Upper lobe of left lung (tissue), 6 donors: ENCODE data around the gene ADCY2. TPM values are rescaled to one million over a fixed set of nuclear protein-coding genes. Genes with fewer than 3 reads are reported as not detected.

Experiments
- ATAC-seq, 2 donors: fragments of 200-7000 bp; cut with Tn5 transposase; one replicate each; pipeline ENCODE4 v1.9.1; 2022; ENCODE audit warnings: mild to moderate bottlenecking in 2 of 2, moderate library complexity in 2 of 2; ENCODE audit not compliant: low FRiP score in 2 of 2
- DNase-seq, 2 donors: peaks; one replicate each; pipeline ENCODE4 v3.0.0-alpha.2; 2019 to 2020
- H3K27ac ChIP-seq, 4 donors: fragments of 200-600 bp; sonication (generic); one replicate each; pipeline ENCODE4 v1.5.1; 2016 to 2019
- H3K27me3 ChIP-seq, 4 donors: fragments of 200-600 bp; sonication (generic); one replicate each; pipeline ENCODE4 v1.5.1; 2017 to 2019
- H3K36me3 ChIP-seq, 4 donors: fragments of 200-600 bp; sonication (generic); one replicate each; pipeline ENCODE4 v1.5.1; 2016 to 2019
- H3K4me1 ChIP-seq, 4 donors: fragments of 200-600 bp; sonication (generic); one replicate each; pipeline ENCODE4 v1.5.1; 2018 to 2019
- H3K4me3 ChIP-seq, 4 donors: fragments of 200-600 bp; sonication (generic); one replicate each; pipeline ENCODE4 v1.5.1; 2017 to 2019; ENCODE audit warnings: mild to moderate bottlenecking in 2 of 4, moderate library complexity in 1 of 4
- H3K9me3 ChIP-seq, 4 donors: fragments of 200-600 bp; sonication (generic); one replicate each; pipeline ENCODE4 v1.5.1; 2018 to 2019
- EP300 ChIP-seq, 4 donors: sonication (generic); formaldehyde crosslinking; IDR thresholded peaks; one replicate each; pipeline ENCODE4 v1.5.1; 2017; ENCODE audit warnings: antibody characterized with exemption in 4 of 4, control low read depth in 2 of 4
- POLR2A ChIP-seq, 4 donors: fragments of 450-650 bp; IDR thresholded peaks; one replicate each; pipeline ENCODE4 v1.5.1; 2016 to 2017; ENCODE audit warnings: antibody characterized with exemption in 4 of 4, mild to moderate bottlenecking in 2 of 4
- POLR2AphosphoS5 ChIP-seq, 2 donors: sonication (generic); formaldehyde crosslinking; IDR thresholded peaks; one replicate each; pipeline ENCODE4 v1.5.1; 2017; ENCODE audit warnings: antibody characterized with exemption in 2 of 2
- WGBS, 2 donors: methylation state at CpG; one replicate each; pipeline ENCODE4 v1.1.5; 2017 to 2018; 5-methylcytosine and 5-hydroxymethylcytosine counted together
- total RNA-seq, 6 donors: library from RNA; depleted of rRNA in 4 of 6; stranded (reverse); fragments of >200 nt in 4 of 6; gene quantifications; one replicate each; pipeline versions ENCODE4 v1.1.0 to v1.2.1, GENCODE V29; 2016 to 2021
- TF ChIP-seq, protein P1 (sequence below), 6 experiments: fragments of 450-650 bp in 4 of 6; fragments of 200-600 bp in 2 of 6; sonication (generic) in 2 of 6; IDR thresholded peaks; one replicate each; pipeline ENCODE4 v1.5.1; 2016 to 2019; ENCODE audit warnings: antibody characterized with exemption in 6 of 6
- donor health status: DM: no; HTN: no; CAD: no; lungs with moderate emphysema.
- donor health status: DM: no; HTN: yes; CAD: no; lungs with severe emphysema.

ADCY2 gene
- total RNA-seq, 6 donors from 2014 or later: 0.20 to 2.4 (median 0.46) TPM; not detected in 1

GRCh38 chr5:7772141-7772540 lies 376.2 kb downstream of the ADCY2 start:
- Histone ChIP-seq H3K4me3 (no peak overlapping the region), H3K36me3 (no peaks in the 10 kb centered on the region), H3K27me3 (no peaks in the 10 kb centered on the region), H3K4me1 (no peaks in the 10 kb centered on the region), H3K9me3 (no peaks in the 10 kb centered on the region), H3K27ac (no peak overlapping the region)
- no peak for DNase-seq
- 86 to 89% methylated on average over 6 of the region's 6 CpGs for WGBS, 2 donors
- no peak for ATAC-seq
- no peak for TF ChIP-seq EP300 (IDR thresholded peaks at IDR 0.05)
- no peak for TF ChIP-seq POLR2AphosphoS5 (IDR thresholded peaks at IDR 0.05)
- TF ChIP-seq POLR2A (IDR thresholded peaks at IDR 0.05): no peak
- TF ChIP-seq, protein P1, sequence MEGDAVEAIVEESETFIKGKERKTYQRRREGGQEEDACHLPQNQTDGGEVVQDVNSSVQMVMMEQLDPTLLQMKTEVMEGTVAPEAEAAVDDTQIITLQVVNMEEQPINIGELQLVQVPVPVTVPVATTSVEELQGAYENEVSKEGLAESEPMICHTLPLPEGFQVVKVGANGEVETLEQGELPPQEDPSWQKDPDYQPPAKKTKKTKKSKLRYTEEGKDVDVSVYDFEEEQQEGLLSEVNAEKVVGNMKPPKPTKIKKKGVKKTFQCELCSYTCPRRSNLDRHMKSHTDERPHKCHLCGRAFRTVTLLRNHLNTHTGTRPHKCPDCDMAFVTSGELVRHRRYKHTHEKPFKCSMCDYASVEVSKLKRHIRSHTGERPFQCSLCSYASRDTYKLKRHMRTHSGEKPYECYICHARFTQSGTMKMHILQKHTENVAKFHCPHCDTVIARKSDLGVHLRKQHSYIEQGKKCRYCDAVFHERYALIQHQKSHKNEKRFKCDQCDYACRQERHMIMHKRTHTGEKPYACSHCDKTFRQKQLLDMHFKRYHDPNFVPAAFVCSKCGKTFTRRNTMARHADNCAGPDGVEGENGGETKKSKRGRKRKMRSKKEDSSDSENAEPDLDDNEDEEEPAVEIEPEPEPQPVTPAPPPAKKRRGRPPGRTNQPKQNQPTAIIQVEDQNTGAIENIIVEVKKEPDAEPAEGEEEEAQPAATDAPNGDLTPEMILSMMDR (IDR thresholded peaks at IDR 0.05): no peak

DNA sequence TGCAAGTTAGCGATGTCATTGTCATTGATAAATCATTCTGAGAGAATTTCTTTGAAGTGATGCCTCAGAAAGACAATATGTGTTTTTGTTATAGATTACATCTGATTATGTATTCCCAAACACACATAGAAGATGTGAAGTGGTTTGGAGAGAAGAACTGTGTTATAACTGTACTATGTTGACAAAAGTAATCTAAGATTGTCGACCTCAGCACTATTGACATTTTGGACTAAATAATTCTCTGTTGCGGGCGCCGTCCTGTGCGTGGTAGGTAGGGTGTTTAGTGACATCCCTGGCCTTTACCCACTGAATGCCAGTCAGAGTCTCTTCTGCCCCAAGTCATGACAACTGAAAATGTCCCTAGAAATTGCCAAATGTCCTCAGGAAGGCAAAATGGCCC lies 377.2 kb downstream of the ADCY2 start:
- WGBS, 2 donors: 85 to 86% methylated on average over 6 of the region's 6 CpGs
- no peak overlapping the region for H3K27ac ChIP-seq
- no peaks in the 10 kb centered on the region for H3K36me3 ChIP-seq
- ATAC-seq (no peak), DNase-seq (no peak)
- no peak overlapping the region for H3K4me3 ChIP-seq
- H3K27me3 ChIP-seq: no peaks in the 10 kb centered on the region
- TF ChIP-seq POLR2A (IDR thresholded peaks at IDR 0.05) (no peak), POLR2AphosphoS5 (IDR thresholded peaks at IDR 0.05) (no peak), EP300 (IDR thresholded peaks at IDR 0.05) (no peak)
- TF ChIP-seq, protein P1 (IDR thresholded peaks at IDR 0.05): no peak
- H3K9me3 ChIP-seq: no peaks in the 10 kb centered on the region
- H3K4me1 ChIP-seq: no peaks in the 10 kb centered on the region

GRCh38 chr5:7776442-7776841 lies 380.5 kb downstream of the ADCY2 start:
- no peaks in the 10 kb centered on the region for H3K4me1 ChIP-seq
- no peak for DNase-seq
- no peaks in the 10 kb centered on the region for H3K9me3 ChIP-seq
- 86 to 89% methylated on average over 4 of the region's 4 CpGs for WGBS, 2 donors
- H3K36me3 ChIP-seq: no peaks in the 10 kb centered on the region
- TF ChIP-seq, protein P1 (IDR thresholded peaks at IDR 0.05): no peak
- TF ChIP-seq EP300 (IDR thresholded peaks at IDR 0.05): no peak
- TF ChIP-seq POLR2A (IDR thresholded peaks at IDR 0.05): no peak
- TF ChIP-seq POLR2AphosphoS5 (IDR thresholded peaks at IDR 0.05): no peak
- H3K27me3 ChIP-seq: no peaks in the 10 kb centered on the region
- no peak overlapping the region for H3K27ac ChIP-seq
- H3K4me3 ChIP-seq: no peak overlapping the region
- no peak for ATAC-seq

DNA sequence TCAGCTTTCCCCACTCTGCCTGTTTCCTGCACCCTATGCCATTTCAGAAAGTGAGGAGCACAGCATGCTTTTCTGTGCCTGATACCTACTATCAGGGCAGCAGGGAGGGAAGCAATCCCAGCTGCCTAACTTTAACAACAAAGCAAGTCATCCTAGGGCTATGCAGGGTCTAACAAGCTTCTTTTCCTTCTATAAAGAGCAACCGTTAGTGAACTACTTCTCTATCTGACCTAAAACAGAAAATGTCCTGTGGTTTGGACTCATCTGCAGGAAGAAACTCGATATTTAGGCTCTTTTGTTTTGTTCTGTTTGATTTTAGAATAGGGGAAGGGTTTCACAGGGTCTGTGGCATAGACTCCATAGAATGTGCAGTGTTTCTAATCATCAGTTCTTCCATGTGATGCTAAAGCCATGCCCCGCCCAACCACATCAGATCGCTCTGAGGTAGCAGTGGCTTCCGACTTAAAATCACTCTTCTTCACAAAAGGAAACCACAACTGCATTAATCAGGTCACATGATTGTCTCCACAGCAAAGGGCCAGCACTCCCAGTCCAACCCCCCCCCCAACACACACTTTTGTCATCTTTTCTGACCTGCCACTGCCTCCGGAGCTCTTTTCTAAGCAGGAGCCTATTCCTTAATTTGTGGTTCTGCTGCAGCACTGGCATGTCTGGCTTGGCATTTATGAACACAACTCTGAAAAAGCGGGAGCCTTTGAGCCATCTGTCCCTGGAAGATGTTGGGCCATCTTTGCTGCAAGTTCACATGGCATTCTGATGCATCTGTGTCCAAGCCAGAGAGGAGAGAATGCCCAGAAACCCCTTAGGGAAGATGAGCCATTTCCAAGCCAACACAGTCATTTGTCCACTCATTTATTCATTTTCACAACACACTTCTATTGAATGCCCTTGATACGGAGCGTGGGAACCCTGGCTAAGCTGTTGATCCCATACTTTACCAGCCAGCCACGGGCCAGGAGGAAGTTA lies 383.4 kb downstream of the ADCY2 start:
- no peaks in the 10 kb centered on the region for H3K9me3 ChIP-seq
- no peak for TF ChIP-seq POLR2AphosphoS5 (IDR thresholded peaks at IDR 0.05)
- TF ChIP-seq, protein P1 (IDR thresholded peaks at IDR 0.05): no peak
- TF ChIP-seq POLR2A (IDR thresholded peaks at IDR 0.05): no peak
- TF ChIP-seq EP300 (IDR thresholded peaks at IDR 0.05): no peak
- H3K36me3 ChIP-seq: no peaks in the 10 kb centered on the region
- 55 to 65% methylated on average over 9 to 10 of the region's 10 CpGs for WGBS, 2 donors
- H3K4me1 ChIP-seq: no peaks in the 10 kb centered on the region
- ATAC-seq (no peak), DNase-seq (no peak)
- H3K27me3 ChIP-seq: no peaks in the 10 kb centered on the region
- H3K27ac ChIP-seq: no peak overlapping the region
- no peak overlapping the region for H3K4me3 ChIP-seq
